DND-41 (cell line): ENCODE data around the gene UGGT2.

Experiments used
- CTCF ChIP-seq: IDR thresholded peaks from 2 replicates; pipeline ENCODE4 v1.5.1; 2012; ENCODE audit warnings: borderline replicate concordance, low read length, moderate library complexity, mild to moderate bottlenecking; ENCODE audit not compliant: poor library complexity, severe bottlenecking; ENCODE audit errors: extremely low read depth
- EZH2 ChIP-seq: IDR thresholded peaks from 3 replicates; pipeline ENCODE4 v1.6.1; 2012; ENCODE audit warnings: borderline replicate concordance, low read depth, mild to moderate bottlenecking, moderate library complexity, low read length, inconsistent platforms; ENCODE audit not compliant: severe bottlenecking

- TF ChIP-seq CTCF, result no peak
- no peak for TF ChIP-seq EZH2
Observed at GRCh38 chr13:95929430-95929829, 123.8 kb downstream of the UGGT2 start.
